ENCODE data around the gene NEK4.

The NEK4 gene

DNA sequence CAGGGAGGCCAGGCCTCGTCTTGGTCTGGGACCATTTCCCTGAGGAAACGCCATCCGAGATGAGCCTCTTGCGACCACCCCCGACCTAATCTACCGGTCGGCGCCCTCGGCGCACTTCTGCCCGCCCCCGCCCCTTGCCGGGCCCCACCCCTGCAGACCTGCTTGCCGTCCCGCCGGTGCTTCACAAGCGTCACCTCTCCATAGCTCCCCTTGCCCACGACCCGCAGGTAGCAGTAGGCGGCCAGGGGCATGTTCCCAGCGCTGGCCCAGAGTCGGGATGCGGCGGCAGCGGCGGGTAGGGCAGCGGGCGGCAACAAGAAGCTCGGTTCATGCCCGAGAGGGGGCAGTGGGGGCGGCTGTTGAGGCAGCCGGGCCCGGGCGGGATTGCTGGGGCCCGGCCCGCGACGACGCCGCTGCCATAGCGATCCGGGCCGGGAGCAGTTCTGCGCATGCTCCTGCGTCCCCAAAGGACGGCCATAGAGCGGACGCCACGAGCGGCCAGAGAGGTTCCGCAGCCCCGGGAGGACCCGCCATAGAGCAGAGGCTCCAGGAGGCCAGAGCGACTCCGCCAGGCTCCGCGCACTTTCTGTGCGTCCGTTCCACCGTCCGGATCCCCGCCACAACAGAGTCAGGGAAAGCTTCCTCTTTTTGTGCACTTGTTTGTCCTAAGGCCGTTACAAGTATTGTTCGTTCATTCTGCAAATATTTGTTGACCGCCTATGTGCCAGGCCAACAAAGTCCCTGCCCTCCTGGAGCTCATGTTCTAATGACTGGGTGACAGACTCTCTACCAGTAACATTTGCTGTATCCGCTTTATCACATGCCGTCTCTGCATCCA, at the start of gene NEK4:
TSS of gene NEK4 (minus strand) at position 445 of the 838 bp plus-strand sequence. CDS start at position 251, 194 bp downstream.
- peak; percentile 57 to 82 for DNase-seq

DNA sequence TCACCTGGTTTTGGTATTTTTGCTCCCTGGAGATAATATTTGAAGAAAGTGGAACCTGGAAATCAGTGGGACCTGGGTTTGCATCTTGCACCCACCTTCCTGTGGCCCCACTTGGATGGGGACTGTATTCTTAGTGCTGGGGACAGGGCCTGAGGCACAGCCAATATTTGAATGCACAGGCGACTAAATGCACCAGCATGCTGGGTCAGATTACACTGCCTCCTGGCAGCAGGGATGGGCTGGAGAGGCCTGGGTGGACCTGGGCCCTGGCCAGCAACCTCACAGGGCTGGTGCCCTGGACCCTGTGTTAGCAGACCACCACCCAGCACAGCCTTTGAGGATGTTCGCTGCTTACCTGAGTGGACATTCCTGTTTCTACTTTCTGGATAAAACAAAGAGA, 49.2 kb upstream of the NEK4 start:
- DNase-seq, result no peak

GRCh38 chr3:52817860-52818259, 47.1 kb upstream of the NEK4 start:
- DNase-seq, result no peak

DNA sequence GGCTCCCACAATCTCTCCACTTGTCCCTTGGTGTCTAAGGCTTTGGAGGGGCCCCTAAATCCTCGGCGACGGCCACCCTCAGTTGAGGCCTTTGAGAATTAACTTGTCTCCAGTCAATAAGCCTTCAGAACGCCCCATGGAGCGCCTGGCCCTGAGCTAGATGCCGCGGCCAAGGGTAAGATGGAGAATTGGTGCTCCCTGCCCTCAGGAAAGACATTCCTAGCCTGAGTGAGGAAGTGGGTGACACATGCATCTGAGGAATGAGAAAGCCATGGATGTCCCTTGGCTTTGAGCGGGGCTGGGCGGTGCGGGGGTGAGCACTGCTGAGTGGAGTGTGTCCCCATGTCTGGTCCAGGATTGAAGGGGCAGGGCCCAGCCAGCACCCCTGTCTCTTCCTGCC, 46.5 kb upstream of the NEK4 start:
- DNase-seq, result no peak

GRCh38 chr3:52816654-52817053, 45.9 kb upstream of the NEK4 start:
- no peak for DNase-seq

DNA sequence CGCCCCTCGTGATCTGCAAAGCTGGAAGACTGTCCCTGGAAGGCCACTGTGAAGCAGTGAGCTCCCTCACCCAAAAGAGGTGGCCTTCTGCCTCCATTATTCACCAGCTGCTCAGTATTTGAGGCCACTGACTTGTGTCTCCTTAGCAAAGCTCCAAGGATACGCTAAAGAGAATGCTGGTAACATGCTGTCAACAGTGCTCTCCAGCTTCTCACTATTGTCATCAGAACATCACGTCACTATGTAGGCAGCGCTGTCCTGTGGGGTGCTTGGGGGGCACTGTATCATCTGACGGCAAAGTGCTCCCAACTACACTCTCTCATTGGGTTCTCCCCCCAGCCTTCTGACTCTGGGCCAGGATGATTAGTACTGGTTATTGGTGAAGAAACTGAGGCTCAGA, 45.5 kb upstream of the NEK4 start:
- DNase-seq, result no peak

DNA sequence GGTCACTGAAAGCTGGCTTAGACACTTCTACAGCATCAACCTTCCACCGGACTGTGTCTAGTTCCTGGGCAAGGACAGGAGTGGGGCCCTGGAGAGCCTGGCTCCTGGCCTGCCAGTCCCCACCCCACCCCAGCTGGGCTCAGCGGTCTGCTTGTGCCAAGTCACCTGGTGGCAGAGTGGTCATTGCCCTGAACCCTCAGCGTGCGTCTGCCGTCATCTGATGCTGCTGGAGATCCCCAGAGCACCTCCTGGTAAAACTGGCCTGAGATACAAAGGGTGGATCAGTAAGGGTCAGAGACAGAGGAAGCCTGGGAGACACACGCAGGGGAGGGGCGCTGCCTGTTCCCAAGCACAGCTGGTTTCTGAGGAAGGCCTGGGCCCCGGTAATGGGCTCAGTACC, 43.1 kb upstream of the NEK4 start:
- no peak for DNase-seq

DNA sequence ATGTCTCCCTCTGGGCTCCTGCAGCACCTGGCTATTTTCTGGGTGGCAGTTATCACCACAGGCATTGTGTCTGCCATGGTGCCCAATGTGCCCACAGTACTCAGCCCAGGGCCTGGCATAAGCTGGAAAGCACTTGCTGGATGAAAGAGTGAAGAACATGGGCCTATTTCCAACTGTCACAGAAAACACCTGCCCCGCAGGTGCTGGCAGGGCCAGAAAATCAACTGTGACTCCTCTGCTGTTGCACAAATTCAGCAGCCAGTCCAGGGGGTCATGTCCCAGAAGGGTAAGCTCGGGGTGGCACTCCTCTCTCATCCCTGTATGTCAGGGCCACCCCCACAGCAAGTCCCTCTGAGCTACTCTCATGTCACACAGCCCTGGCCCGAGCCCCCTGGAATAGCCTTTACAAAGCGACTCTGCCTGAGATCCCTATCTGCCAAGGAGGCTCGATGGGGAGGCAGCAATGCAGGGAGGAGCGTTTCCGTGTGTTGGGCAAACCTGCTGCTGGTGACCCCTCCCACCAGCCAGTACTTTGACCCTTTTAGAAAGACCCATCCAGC, 40.8 kb upstream of the NEK4 start:
- no peak for DNase-seq

- no peak for DNase-seq
Observed at GRCh38 chr3:52810923-52811322, 40.2 kb upstream of the NEK4 start.

DNA sequence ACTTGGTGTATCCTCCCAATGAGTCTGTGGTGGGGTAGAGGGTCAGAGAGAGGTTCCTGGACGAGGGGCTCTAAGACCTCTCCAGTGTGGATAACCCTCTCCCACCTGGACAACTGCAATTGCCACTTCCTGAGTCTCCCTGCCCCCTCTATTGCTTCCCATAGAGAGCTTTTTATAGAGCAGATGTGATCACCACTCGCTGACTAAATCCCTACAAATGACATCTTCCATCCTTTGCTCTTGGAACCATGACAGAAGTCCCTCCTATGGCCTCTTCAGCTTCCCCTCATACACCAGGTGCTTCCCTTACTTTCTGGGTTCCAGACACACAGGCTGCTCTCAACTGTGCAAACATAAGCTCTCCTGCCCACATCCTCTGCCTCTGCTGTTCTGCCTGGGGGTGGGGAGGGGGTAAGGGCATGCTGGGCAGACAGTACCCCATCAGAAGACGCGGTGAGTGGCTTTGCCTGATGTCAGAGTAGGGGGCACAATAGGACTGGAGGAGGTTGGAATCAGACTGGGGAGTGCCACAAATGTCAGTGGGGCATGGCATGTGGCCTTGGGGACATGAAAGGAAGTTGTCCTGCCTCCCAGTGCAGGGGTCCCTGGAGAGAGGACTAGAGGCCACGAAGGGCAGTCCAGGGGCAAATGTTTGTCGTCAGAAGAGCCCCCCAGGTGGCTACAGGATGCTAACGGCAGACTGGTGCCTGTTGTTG, 39.1 kb upstream of the NEK4 start:
- DNase-seq, result no peak

DNA sequence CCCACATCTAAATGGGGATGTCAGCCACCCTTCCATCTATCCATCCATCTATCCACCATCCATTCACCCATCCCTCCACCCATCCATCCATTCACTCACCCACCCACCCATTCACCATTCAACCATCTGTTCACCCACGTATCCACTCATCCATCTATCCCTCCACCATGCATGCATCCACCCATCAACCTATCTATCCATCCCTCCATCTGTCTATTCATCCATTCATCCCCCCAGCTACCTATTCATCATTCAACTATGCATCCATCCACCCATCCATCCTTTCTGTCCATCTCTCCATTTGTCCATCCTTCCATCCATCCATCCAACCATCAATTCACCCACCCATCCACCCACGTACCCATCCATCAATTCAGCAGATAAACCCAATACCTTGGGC, 38.4 kb upstream of the NEK4 start:
- DNase-seq, result no peak

DNA sequence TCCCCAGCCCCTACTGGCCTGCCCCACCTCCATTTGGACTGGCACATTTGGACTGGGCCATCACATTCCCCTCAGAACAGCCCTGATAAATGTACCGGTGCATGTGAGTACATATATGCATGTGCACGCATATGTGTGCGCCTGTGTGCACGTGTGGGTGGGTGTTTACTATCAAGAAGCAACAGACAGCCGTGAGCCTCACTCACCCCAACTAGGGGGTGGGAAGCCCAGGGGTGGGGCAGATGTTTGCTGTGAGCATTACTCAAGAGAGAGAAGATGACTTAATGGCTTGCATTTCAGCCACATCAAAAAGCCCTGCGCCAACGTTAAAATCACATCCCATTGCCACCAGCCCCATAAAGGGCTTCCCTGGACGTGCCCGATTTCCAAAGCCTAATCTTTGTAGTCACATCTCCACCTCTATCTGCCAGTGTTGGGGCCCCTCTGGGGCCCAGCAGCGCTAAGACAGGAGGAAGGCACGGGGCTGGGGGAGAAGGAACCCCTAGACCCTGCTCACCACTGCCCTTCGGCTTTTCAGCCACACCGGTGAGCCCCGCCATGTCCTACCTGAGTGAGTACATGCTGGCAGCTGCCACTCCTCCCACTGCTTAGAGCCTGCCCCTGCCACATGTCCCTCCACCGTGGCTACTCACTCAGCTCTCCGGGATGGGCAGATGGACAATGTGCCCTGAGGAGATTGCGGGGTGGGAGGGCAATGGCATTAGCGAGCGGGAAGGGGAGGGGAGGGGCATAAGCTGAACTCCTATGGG, 34.7 kb upstream of the NEK4 start:
- no peak for DNase-seq

DNA sequence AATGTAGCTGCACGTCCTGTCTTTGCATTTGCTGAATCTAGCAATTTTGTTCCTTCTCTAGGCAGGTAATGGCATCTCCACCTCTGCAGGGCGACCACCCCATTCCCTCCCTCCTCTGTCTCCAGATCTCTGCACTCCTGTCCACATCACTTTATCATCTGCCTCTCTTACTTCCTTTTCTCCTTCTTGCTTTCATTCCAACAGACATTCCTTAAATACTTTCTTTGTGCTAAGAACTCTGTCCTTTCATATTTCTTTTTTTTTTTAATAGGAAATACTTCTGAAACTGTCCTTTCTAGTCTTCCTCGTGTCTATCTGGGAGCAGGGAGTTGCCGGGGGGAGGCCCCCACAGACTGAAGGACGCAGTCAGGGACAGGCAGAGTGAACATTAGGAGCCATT, 31.1 kb upstream of the NEK4 start:
- no peak for DNase-seq

- DNase-seq, result no peak
Observed at GRCh38 chr3:52800079-52800478, 29.3 kb upstream of the NEK4 start.

DNA sequence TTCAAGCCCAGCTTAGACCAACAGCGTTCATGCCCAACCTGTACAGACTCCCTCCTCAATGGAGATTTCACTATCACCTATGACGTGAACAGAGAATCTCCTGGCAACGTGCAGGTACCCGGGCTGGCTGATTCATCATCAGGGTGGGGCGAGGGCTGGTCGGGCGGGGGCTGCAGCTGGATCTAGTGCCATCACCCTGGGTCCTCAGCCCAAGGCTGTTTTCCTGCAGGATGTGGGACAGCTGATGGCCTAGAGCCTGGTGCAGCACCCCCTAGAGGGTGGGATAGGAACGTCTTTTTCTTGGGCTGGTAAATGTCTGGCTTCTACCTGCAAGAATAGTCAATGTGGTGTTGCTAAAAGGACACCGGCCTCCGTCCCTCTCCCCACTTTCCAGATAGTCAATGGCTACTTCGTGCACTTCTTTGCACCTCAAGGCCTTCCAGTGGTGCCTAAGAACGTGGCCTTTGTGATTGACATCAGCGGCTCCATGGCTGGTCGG, 28.3 kb upstream of the NEK4 start:
- DNase-seq, result peak in 1 of 2 experiments; percentile 6

DNA sequence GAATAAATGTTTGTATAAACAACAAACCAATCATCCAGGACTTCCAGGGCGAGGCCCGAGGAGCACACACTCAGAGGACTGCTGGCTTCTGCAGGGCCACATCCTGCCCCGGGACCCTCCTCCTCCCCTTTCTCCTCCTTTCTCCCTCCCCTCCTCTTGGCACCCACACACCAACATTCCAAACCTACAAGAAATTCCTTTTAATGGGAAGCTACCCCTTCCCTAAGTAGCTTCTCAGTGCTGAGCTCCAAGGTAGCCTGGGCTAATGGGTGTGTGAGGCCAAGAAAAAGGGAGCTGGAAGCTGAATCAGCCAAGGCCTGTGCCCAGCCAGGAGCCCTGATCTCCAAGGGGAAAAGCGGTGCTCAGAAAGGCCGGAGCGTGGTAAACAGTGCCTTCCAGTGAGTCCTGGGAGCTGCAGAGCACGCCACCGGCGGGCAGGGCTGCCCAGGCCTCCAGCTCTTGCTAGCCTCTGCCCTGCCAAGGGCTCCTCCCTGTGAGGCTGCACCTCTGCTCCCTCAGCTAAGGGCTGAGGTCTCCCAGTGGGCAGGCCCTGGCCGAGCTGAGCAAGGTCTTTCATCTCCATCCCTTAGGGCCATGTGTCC, 27.7 kb upstream of the NEK4 start:
- DNase-seq, result no peak

DNA sequence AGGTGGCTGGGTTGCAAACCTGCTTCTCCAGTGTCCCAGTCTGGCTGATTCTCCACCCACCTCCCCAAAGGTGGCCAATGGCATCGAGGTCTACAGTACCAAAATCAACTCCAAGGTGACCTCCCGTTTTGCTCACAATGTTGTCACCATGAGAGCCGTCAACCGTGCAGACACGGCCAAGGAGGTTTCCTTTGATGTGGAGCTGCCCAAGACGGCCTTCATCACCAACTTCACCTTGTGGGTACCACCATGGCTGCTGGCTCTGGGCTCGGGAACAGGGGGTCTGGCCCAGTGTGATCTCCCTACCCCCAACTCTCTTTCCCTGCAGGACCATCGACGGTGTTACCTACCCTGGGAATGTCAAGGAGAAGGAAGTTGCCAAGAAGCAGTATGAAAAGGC, 25.7 kb upstream of the NEK4 start:
- no peak for DNase-seq

DNA sequence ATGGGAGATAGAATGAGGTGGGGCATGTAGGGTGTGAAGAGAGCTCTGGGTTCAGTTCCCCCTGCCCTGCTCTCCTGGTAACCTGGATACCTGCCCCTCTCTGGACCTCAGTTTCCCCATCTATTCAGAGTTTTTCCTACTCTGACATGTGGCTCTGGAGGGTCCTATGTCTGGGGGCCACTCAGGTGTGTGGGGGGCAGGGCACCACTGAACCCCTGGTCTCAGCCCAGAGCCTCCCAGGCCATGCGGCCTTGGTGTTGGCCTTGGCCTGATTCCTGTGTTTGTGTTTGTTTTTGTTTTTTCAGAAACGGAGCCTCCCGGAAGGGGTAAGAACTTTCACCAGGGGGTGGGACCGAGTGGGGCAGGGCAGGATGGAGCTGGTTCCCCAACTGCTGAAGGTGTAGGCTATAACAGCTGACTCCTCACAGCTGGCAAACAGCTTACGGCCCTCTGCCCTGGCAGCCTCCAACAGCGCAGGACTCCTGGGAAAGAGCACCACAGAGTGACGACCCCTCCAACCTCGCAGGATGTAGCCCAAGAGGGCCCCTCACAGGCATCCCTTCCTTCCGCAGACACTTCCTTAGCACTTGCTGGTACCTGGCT, 24.7 kb upstream of the NEK4 start:
- no peak for DNase-seq

DNA sequence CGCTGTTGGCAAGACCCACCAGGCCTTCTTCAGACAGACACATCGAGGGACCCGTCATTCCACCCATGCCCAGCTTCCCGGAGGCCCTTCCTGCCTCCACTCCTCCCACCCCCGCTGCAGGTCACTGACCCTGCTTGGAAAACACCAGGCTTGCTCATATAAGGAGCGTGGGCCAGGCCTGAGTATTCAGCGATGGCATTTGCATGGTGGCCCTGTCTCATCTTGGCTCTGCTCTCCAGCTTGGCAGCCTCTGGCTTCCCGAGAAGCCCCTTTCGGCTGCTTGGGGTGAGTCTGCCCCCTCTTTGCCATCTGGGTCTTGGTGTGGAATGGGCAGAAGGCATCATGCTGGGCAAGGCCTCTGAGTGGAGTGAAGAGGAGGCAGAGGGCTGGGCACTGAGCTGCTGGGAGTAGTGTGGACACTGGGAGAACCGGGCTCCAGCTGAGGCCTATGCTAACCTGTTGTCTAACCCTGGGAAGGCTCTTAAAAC, 23.9 kb upstream of the NEK4 start, which contains the start of gene ITIH3:
TSS of gene ITIH3 (plus strand) at position 185 of the 488 bp plus-strand sequence. CDS start at position 193, 8 bp downstream.
- no peak for DNase-seq

- no peak for DNase-seq
Observed at GRCh38 chr3:52793702-52794611, 23.2 kb upstream of the NEK4 start.

Data from SW 1271 (cell line).